NCI-H446 treated with DMSO at 0.1 percent for 48 hours (cell line): Measurements from ENCODE around the gene SCO2.

Experiments
- DNase-seq: peaks from one replicate; lab custom pipeline; 2025; lab: John Stamatoyannopoulos, UW

Gene SCO2

DNA sequence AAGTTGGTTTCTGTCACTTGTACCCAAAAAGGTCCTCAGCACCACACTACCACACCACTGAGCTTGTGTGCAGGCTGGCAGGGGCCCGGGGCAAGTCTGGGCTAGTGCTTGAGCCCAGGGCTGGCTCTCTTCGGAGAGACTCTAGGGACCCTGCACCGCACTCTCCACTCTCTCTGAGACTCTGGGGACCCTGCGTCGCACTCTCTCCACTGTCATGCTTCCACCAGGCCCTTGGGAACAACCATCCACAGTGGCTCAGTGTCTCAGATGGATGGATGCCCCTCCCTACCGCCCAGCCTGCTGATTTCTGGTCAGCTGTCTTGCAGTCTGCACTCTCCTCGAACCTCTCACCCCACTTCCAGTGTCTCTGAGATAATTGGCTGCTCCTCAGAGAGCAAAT lies 48.5 kb downstream of the SCO2 start:
- no peak for DNase-seq

DNA sequence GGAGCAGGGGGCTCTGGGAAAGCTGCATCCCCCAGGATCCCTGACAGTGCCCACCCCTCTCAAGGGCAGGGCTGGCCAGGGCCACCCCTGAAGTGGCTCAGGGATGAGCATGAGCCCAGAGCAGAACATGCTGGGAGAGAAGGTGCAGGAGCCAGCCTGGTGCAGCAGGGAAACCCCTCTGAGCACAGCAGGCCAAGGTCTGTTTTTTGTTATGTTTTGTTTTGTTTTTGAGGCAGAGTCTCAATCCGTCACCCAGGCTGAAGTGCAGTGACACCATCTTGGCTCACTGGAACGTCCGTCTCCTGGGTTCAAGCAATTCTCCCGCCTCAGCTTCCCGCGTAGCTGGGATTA lies 49.8 kb downstream of the SCO2 start:
- no peak for DNase-seq

DNA sequence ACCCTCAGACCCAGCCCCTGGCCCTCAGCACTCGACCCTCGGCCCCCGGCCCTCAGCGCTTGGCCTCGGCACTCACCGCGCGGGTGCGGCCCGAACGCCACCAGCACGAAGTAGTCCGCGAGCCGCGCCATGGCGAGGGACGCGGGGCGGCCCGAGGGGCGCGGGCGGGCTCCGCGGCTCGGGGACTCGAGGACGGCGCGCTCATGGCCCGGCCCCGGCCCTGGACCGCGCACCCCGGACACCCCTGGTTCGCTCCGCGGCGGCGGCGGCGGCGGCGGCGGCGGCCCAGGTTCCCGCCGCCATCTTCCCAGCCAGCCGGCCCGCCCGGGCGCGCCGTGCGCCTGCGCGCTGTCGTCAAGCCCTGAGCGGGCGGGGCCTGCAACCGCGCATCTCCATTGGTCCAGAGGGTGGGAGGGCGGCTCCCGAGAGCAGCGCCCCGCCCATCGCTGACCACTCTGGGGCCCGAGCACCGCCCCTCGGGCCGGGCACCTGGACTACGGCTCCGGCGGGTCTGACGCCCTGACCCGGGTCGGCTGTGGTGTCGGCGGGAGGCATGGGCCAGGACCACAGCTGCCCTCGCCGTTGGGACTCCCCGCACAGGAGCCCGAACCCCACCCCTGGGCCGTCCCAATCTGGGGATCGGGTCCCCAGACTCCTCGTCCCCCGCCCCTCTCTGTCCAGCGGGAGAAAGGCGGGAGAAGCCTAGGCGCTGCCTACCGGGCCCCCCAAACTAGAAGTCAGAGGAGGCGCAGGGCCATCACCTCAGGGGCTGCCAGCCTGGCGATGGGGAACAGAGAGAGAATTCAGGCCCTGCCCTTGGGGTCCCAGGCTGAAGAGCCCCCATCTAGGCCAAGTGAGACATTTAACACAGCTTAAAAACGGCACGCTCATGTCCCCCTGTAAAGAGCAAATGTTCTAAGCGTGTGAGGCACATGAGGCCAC lies 50.4 kb downstream of the SCO2 start, which contains the start of gene SBF1:
Gene SBF1 (minus strand): TSS at position 326 of the 942 bp plus-strand sequence. CDS start 195 bp downstream, at position 131.
- peak; percentile 55 for DNase-seq

DNA sequence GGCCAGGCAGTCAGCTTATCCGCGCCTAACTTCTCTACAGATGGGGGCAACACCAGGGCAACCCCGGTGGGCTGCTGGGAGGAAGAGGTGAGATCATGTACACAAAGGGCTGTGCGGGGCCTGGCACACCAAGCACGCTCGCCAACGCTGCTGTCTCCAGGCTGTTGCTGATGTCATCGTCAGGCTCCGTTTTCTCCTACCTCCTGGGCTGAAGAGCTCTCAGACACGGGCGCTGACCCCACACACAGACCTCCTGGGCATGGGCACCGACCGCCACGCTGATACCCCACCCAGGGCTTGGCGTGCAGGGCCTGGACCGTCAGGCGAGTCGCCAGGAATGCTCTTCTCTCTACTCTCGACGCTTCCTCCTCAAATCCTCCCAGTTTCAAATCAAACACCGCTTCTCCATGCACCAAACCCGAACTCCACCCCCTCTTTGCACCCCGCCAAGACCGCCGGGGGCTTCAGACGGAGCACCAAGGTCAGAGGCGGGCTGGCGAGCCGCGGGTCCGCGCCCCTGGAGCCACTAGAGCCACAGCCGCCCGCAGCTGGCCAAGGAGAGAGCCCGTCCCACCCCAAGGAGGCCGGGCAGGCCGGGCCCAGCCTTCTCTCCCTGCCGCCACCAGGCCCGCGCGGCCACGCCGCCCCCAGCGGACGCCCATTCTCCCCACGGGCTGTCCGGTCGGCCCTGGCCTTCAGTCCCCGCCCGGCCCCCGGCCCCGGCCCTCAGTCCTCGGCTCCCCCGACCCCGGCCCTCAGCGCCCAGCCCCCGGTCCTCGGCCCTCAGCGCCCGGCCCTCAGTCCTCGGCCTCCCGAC lies 51.3 kb downstream of the SCO2 start:
- no peak for DNase-seq
